ENCODE measurements around the gene LGALS3BP. TPM values are rescaled to one million over a fixed set of nuclear protein-coding genes. Genes with fewer than 3 reads are reported as not detected.

The LGALS3BP gene
- total and polyA plus RNA-seq, 4 donors, result 183 to 479 (median 245) TPM

- H3K9ac ChIP-seq (ENCODE audit: insufficient read depth in 1 of 2, low read length in 2 of 2), result no peak overlapping the region
- H3K27ac ChIP-seq (ENCODE audit: low read depth in 1 of 2, low read length in 1 of 2), result no peak overlapping the region
These were observed 24.1 kb upstream of the LGALS3BP start for GRCh38 chr17:79003661-79004411.

GRCh38 chr17:79002796-79003593 is 23.3 kb upstream of the LGALS3BP start:
- peaks cover 0 to 19% (median 3%) of the 10 kb centered on the region in 5 donors for H3K4me1 ChIP-seq (ENCODE audit: control insufficient read depth in 5 of 5, insufficient read depth in 5 of 5, low read length in 5 of 5)
- no peak overlapping the region for H3K9ac ChIP-seq (ENCODE audit: insufficient read depth in 1 of 2, low read length in 2 of 2)
- TF ChIP-seq CTCF (IDR thresholded peaks at IDR 0.05; ENCODE audit: control extremely low read depth, extremely low read depth), result no peak
- ATAC-seq (ENCODE audit: insufficient read depth, low FRiP score), result no peak
- no peaks in the 10 kb centered on the region for H3K9me3 ChIP-seq (ENCODE audit: control insufficient read depth in 4 of 4, insufficient read depth in 3 of 4, low read length in 3 of 4)
- H3K27me3 ChIP-seq (ENCODE audit: control insufficient read depth in 3 of 3, insufficient read depth in 3 of 3, low read length in 2 of 3), result no peaks in the 10 kb centered on the region
- no peak for DNase-seq
- 79 to 87% methylated on average over 20 of the region's 20 CpGs for WGBS, 2 donors
- no peak overlapping the region for H3K27ac ChIP-seq (ENCODE audit: low read depth in 1 of 2, low read length in 1 of 2)
- H3K36me3 ChIP-seq (ENCODE audit: control insufficient read depth in 4 of 4, insufficient read depth in 4 of 4, low read length in 4 of 4), result peaks cover 0 to 27% (median 11%) of the 10 kb centered on the region in 4 donors
- H3K4me3 ChIP-seq, result no peak overlapping the region

More at GRCh38 chr17:79003661-79004411, 24.1 kb upstream of the LGALS3BP start:
- H3K4me1 ChIP-seq (ENCODE audit: control insufficient read depth in 5 of 5, insufficient read depth in 5 of 5, low read length in 5 of 5), result peaks cover 0 to 26% (median 11%) of the 10 kb centered on the region in 5 donors
- H3K27me3 ChIP-seq (ENCODE audit: control insufficient read depth in 3 of 3, insufficient read depth in 3 of 3, low read length in 2 of 3), result no peaks in the 10 kb centered on the region
- H3K4me3 ChIP-seq, result no peak overlapping the region
- H3K9me3 ChIP-seq (ENCODE audit: control insufficient read depth in 4 of 4, insufficient read depth in 3 of 4, low read length in 3 of 4), result no peaks in the 10 kb centered on the region
- TF ChIP-seq CTCF (IDR thresholded peaks at IDR 0.05; ENCODE audit: control extremely low read depth, extremely low read depth), result no peak
- DNase-seq, result no peak
- 80 to 88% methylated on average over 3 of the region's 3 CpGs for WGBS, 2 donors
- ATAC-seq (ENCODE audit: insufficient read depth, low FRiP score), result no peak
- peaks cover 0 to 20% (median 9%) of the 10 kb centered on the region in 4 donors for H3K36me3 ChIP-seq (ENCODE audit: control insufficient read depth in 4 of 4, insufficient read depth in 4 of 4, low read length in 4 of 4)

GRCh38 chr17:79002291-79002690 is 22.6 kb upstream of the LGALS3BP start:
- TF ChIP-seq CTCF (IDR thresholded peaks at IDR 0.05; ENCODE audit: control extremely low read depth, extremely low read depth), result no peak
- 90 to 95% methylated on average over 14 of the region's 14 CpGs for WGBS, 2 donors
- Histone ChIP-seq H3K27me3 (ENCODE audit: control insufficient read depth in 3 of 3, insufficient read depth in 3 of 3, low read length in 2 of 3) (no peaks in the 10 kb centered on the region), H3K4me3 (no peak overlapping the region), H3K9ac (ENCODE audit: insufficient read depth in 1 of 2, low read length in 2 of 2) (no peak overlapping the region), H3K4me1 (ENCODE audit: control insufficient read depth in 5 of 5, insufficient read depth in 5 of 5, low read length in 5 of 5) (peaks cover 0 to 18% (median 0%) of the 10 kb centered on the region in 5 donors), H3K9me3 (ENCODE audit: control insufficient read depth in 4 of 4, insufficient read depth in 3 of 4, low read length in 3 of 4) (no peaks in the 10 kb centered on the region), H3K27ac (ENCODE audit: low read depth in 1 of 2, low read length in 1 of 2) (no peak overlapping the region), H3K36me3 (ENCODE audit: control insufficient read depth in 4 of 4, insufficient read depth in 4 of 4, low read length in 4 of 4) (peaks cover under 1 to 29% (median 15%) of the 10 kb centered on the region in 4 donors)
- no peak for ATAC-seq (ENCODE audit: insufficient read depth, low FRiP score)
- no peak for DNase-seq
